GM08714 (cell line): Measurements from ENCODE around the gene POU2F1.
"Not testable (repeated sequence)": the region's sequence is repeated elsewhere in the genome, so short reads cannot be mapped to it uniquely, and the experiment has no call there.

Source experiments
- H3K4me3 ChIP-seq: fragments of 200-500 bp; sonication (Bioruptor generic); 2 replicates; pipeline ENCODE4 v1.5.1; 2014; ENCODE audit warnings: mild to moderate bottlenecking, low read length, inconsistent platforms
- ZNF274 ChIP-seq: IDR thresholded peaks from 2 replicates; pipeline ENCODE4 v1.6.1; 2012; ENCODE audit warnings: mild to moderate bottlenecking, low read depth, low read length

The POU2F1 gene

GRCh38 chr1:167232801-167233200 is 12.1 kb downstream of the POU2F1 start:
- TF ChIP-seq ZNF274: no peak
- no peak overlapping the region for H3K4me3 ChIP-seq

GRCh38 chr1:167233373-167233772 is 12.7 kb downstream of the POU2F1 start:
- H3K4me3 ChIP-seq: no peak overlapping the region
- TF ChIP-seq ZNF274: no peak

- no peak for TF ChIP-seq ZNF274
- H3K4me3 ChIP-seq: no peak overlapping the region
Observed at GRCh38 chr1:167237000-167237399, 16.3 kb downstream of the POU2F1 start.

- TF ChIP-seq ZNF274: no peak
Observed at GRCh38 chr1:167238713-167239112, 18.0 kb downstream of the POU2F1 start.

GRCh38 chr1:167239257-167239656 is 18.6 kb downstream of the POU2F1 start:
- no peak for TF ChIP-seq ZNF274
- no peak overlapping the region for H3K4me3 ChIP-seq

More at GRCh38 chr1:167238713-167239112, 18.0 kb downstream of the POU2F1 start:
- no peak overlapping the region for H3K4me3 ChIP-seq

GRCh38 chr1:167244244-167244643 is 23.6 kb downstream of the POU2F1 start:
- H3K4me3 ChIP-seq: no peak overlapping the region
- TF ChIP-seq ZNF274: no peak

- H3K4me3 ChIP-seq: not testable (repeated sequence)
Observed at GRCh38 chr1:167245168-167245567, 24.5 kb downstream of the POU2F1 start.

GRCh38 chr1:167246971-167247370 is 26.3 kb downstream of the POU2F1 start:
- no peak for TF ChIP-seq ZNF274
- H3K4me3 ChIP-seq: peak overlapping the region; percentile 28

- H3K4me3 ChIP-seq: no peak overlapping the region
- no peak for TF ChIP-seq ZNF274
Observed at GRCh38 chr1:167247754-167248153, 27.1 kb downstream of the POU2F1 start.

- no peak for TF ChIP-seq ZNF274
- no peak overlapping the region for H3K4me3 ChIP-seq
Observed at GRCh38 chr1:167248707-167249642, 28.3 kb downstream of the POU2F1 start.

GRCh38 chr1:167249702-167250101 is 29.0 kb downstream of the POU2F1 start:
- no peak overlapping the region for H3K4me3 ChIP-seq
- no peak for TF ChIP-seq ZNF274

GRCh38 chr1:167250482-167250881 is 29.8 kb downstream of the POU2F1 start:
- H3K4me3 ChIP-seq: no peak overlapping the region
- no peak for TF ChIP-seq ZNF274

- no peak for TF ChIP-seq ZNF274
- H3K4me3 ChIP-seq: no peak overlapping the region
Observed at GRCh38 chr1:167251472-167251871, 30.8 kb downstream of the POU2F1 start.

- no peak overlapping the region for H3K4me3 ChIP-seq
- no peak for TF ChIP-seq ZNF274
Observed at GRCh38 chr1:167252986-167253385, 32.3 kb downstream of the POU2F1 start.

- no peak overlapping the region for H3K4me3 ChIP-seq
- TF ChIP-seq ZNF274: no peak
Observed at GRCh38 chr1:167258858-167259257, 38.2 kb downstream of the POU2F1 start.

GRCh38 chr1:167262836-167263235 is 42.1 kb downstream of the POU2F1 start:
- no peak for TF ChIP-seq ZNF274

GRCh38 chr1:167263344-167263743 is 42.7 kb downstream of the POU2F1 start:
- H3K4me3 ChIP-seq: no peak overlapping the region
- TF ChIP-seq ZNF274: no peak

More at GRCh38 chr1:167262836-167263235, 42.1 kb downstream of the POU2F1 start:
- H3K4me3 ChIP-seq: no peak overlapping the region
